Keratinocyte (primary cell): ENCODE data around the gene YPEL1.

ENCODE experiments used
- EZH2 ChIP-seq: IDR thresholded peaks from one replicate; pipeline ENCODE4 v1.6.1; 2012; ENCODE audit warnings: inconsistent platforms, mild to moderate bottlenecking, low read length, moderate library complexity
- TF ChIP-seq, protein P1 (sequence below), 3 experiments: IDR thresholded peaks in 1 of 3; conservative IDR thresholded peaks in 1 of 3; optimal IDR thresholded peaks in 1 of 3; 2 replicates in 2 of 3; 3 replicates in 1 of 3; pipeline versions ENCODE3 to v1.5.1; 2011; ENCODE audit warnings: low read length in 3 of 3, mild to moderate bottlenecking in 3 of 3, moderate library complexity in 2 of 3, control low read depth in 1 of 3, inconsistent platforms in 1 of 3; ENCODE audit not compliant: insufficient read depth in 2 of 3; ENCODE audit errors: extremely low read depth in 1 of 3

DNA sequence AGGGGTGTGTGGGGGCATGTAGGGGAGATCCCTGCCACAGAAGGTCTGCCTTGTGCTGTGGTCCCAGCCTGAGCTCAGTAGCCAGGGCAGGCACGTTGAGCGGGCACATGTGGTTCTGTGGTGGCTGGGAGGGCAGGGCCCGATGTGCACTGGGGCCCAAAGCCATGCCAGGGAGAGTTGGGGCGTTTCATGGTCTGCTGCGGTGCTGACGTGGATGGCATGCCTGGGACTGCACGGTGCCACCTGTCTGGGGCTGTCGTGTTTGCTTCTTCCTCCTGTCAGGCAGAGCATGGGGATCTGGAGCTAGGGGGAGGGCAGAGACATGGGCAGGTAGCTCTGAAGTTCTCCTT is 50.5 kb downstream of the YPEL1 start:
- TF ChIP-seq, protein P1, sequence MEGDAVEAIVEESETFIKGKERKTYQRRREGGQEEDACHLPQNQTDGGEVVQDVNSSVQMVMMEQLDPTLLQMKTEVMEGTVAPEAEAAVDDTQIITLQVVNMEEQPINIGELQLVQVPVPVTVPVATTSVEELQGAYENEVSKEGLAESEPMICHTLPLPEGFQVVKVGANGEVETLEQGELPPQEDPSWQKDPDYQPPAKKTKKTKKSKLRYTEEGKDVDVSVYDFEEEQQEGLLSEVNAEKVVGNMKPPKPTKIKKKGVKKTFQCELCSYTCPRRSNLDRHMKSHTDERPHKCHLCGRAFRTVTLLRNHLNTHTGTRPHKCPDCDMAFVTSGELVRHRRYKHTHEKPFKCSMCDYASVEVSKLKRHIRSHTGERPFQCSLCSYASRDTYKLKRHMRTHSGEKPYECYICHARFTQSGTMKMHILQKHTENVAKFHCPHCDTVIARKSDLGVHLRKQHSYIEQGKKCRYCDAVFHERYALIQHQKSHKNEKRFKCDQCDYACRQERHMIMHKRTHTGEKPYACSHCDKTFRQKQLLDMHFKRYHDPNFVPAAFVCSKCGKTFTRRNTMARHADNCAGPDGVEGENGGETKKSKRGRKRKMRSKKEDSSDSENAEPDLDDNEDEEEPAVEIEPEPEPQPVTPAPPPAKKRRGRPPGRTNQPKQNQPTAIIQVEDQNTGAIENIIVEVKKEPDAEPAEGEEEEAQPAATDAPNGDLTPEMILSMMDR (optimal IDR thresholded peaks at IDR 0.05 in 1 of 3, IDR thresholded peaks at IDR 0.05 in 1 of 3, conservative IDR thresholded peaks at IDR 0.05 in 1 of 3; ENCODE audit: extremely low read depth in 1 of 3, insufficient read depth in 2 of 3, low read length in 3 of 3) = no peak
- TF ChIP-seq EZH2 = no peak
